H1 (cell line): ENCODE measurements around the gene UBASH3A. TPM values are rescaled to one million over a fixed set of nuclear protein-coding genes. Genes with fewer than 3 reads are reported as not detected.

ENCODE experiments used
- CTCF ChIA-PET: fragments of 300-600 bp; sonication (Branson Sonifier 250); formaldehyde crosslinking; loops from one replicate; lab custom pipeline; 2021; ENCODE audit not compliant: partially characterized antibody; lab: Charles Lee
- POLR2A ChIA-PET: fragments of 300-600 bp; sonication (Branson Sonifier 250); formaldehyde crosslinking; loops from one replicate; lab custom pipeline; 2021; ENCODE audit warnings: inconsistent platforms; ENCODE audit not compliant: partially characterized antibody; lab: Charles Lee
- DNase-seq, 2 experiments: peaks; one replicate each; pipeline versions ENCODE4 v3.0.0 to v3.0.0-alpha.2; 2010 to 2022; ENCODE audit warnings: low spot score in 2 of 2, low read depth in 1 of 2, mixed read lengths in 1 of 2
- FAIRE-seq: peaks from 2 replicates; lab custom pipeline; 2011; peaks lifted over from hg19 to GRCh38; lab: Jason Lieb, UNC
- H2AFZ ChIP-seq: 2 replicates; pipeline ENCODE4 v1.8.1; 2012; ENCODE audit warnings: low read length, inconsistent platforms
- H2AK5ac ChIP-seq: 2 replicates; pipeline ENCODE4 v1.6.1; 2013; ENCODE audit warnings: low read depth, low read length
- H2BK120ac ChIP-seq: replicated peaks from 2 replicates; pipeline ENCODE3; 2013; ENCODE audit warnings: low read depth, low read length, inconsistent platforms
- H2BK12ac ChIP-seq: 2 replicates; pipeline ENCODE4 v1.6.1; 2013; ENCODE audit warnings: low read depth, low read length
- H2BK15ac ChIP-seq: 2 replicates; pipeline ENCODE4 v1.6.1; 2013; ENCODE audit warnings: low read length
- H2BK20ac ChIP-seq: 2 replicates; pipeline ENCODE4 v1.6.1; 2013; ENCODE audit warnings: low read length
- H2BK5ac ChIP-seq: 2 replicates; pipeline ENCODE4 v1.6.1; 2013; ENCODE audit warnings: low read depth, low read length
- H3K14ac ChIP-seq: 2 replicates; pipeline ENCODE4 v1.6.1; 2013; ENCODE audit warnings: inconsistent platforms; ENCODE audit not compliant: insufficient read length
- H3K18ac ChIP-seq: 2 replicates; pipeline ENCODE4 v1.6.1; 2013; ENCODE audit warnings: low read length; ENCODE audit errors: extremely low read depth
- H3K23ac ChIP-seq: 2 replicates; pipeline ENCODE4 v1.6.1; 2013; ENCODE audit warnings: inconsistent platforms; ENCODE audit not compliant: insufficient read length
- H3K23me2 ChIP-seq: 2 replicates; pipeline ENCODE4 v1.6.1; 2013; ENCODE audit warnings: low read depth, low read length
- H3K27ac ChIP-seq: 2 replicates; pipeline ENCODE4 v1.6.1; 2011; ENCODE audit warnings: low read depth, low read length, inconsistent platforms
- H3K27me3 ChIP-seq, 4 experiments: replicated peaks in 1 of 4; 1 replicate in 1 of 4; 2 replicates in 3 of 4; pipeline versions ENCODE4 v1.6.1 to v1.8.1; 2011 to 2013; ENCODE audit warnings: low read length in 3 of 4, mild to moderate bottlenecking in 3 of 4, inconsistent platforms in 2 of 4, mixed read lengths in 2 of 4, moderate library complexity in 1 of 4; ENCODE audit not compliant: control insufficient read depth in 3 of 4, insufficient read depth in 3 of 4; ENCODE audit errors: extremely low read depth in 1 of 4
- H3K36me3 ChIP-seq, 4 experiments: 2 replicates each; pipeline versions ENCODE4 v1.6.1 to v1.8.1; 2011 to 2013; ENCODE audit warnings: mild to moderate bottlenecking in 4 of 4, low read length in 3 of 4, moderate library complexity in 2 of 4, control low read depth in 1 of 4, inconsistent platforms in 1 of 4; ENCODE audit not compliant: insufficient read depth in 4 of 4, control insufficient read depth in 2 of 4
- H3K4ac ChIP-seq: replicated peaks from 2 replicates; pipeline ENCODE3; 2013; ENCODE audit warnings: low read length, low read depth, mixed read lengths, inconsistent platforms; ENCODE audit not compliant: insufficient read length
- H3K4me1 ChIP-seq, 4 experiments: replicated peaks in 1 of 4; 1 replicate in 1 of 4; 2 replicates in 3 of 4; pipeline versions ENCODE4 v1.6.1 to v1.8.1; 2011 to 2013; ENCODE audit warnings: low read length in 3 of 4, inconsistent platforms in 2 of 4, mixed read lengths in 1 of 4; ENCODE audit not compliant: insufficient read depth in 4 of 4, control insufficient read depth in 3 of 4
- H3K4me2 ChIP-seq, 2 experiments: 2 replicates each; pipeline versions ENCODE4 v1.6.1 to v1.8.1; 2011 to 2013; ENCODE audit warnings: low read depth in 2 of 2, low read length in 2 of 2, control low read depth in 1 of 2, inconsistent platforms in 1 of 2, mild to moderate bottlenecking in 1 of 2; ENCODE audit not compliant: insufficient read depth in 1 of 2
- H3K4me3 ChIP-seq, 4 experiments: fragments of 200-600, 300-600 bp in 1 of 4; sonication (generic), shearing (Covaris generic), sonication (Bioruptor Twin) in 1 of 4; 2 replicates each; pipeline versions ENCODE4 v1.5.1 to v1.8.1; 2011 to 2016; ENCODE audit warnings: low read length in 4 of 4, low read depth in 3 of 4, control low read depth in 2 of 4, inconsistent platforms in 2 of 4, mild to moderate bottlenecking in 2 of 4, mixed read lengths in 1 of 4, moderate library complexity in 1 of 4; ENCODE audit not compliant: insufficient read depth in 2 of 4; ENCODE audit errors: extremely low read depth in 1 of 4
- H3K56ac ChIP-seq: replicated peaks from 2 replicates; pipeline ENCODE3; 2013; ENCODE audit warnings: low read depth, mild to moderate bottlenecking, mixed read lengths, low read length, inconsistent platforms; ENCODE audit not compliant: insufficient read length
- H3K79me1 ChIP-seq: 2 replicates; pipeline ENCODE4 v1.6.1; 2013; ENCODE audit warnings: low read depth, low read length, control low read depth
- H3K79me2 ChIP-seq, 2 experiments: 2 replicates each; pipeline versions ENCODE4 v1.6.1 to v1.8.1; 2012 to 2013; ENCODE audit warnings: low read length in 2 of 2, mild to moderate bottlenecking in 2 of 2, inconsistent platforms in 1 of 2; ENCODE audit not compliant: insufficient read depth in 2 of 2, control insufficient read depth in 1 of 2
- H3K9ac ChIP-seq, 4 experiments: replicated peaks in 1 of 4; 1 replicate in 1 of 4; 2 replicates in 3 of 4; pipeline versions ENCODE4 v1.6.1 to v1.8.1; 2011 to 2013; ENCODE audit warnings: low read depth in 3 of 4, low read length in 3 of 4, control low read depth in 2 of 4, mild to moderate bottlenecking in 2 of 4, moderate library complexity in 2 of 4, inconsistent platforms in 1 of 4; ENCODE audit errors: extremely low read depth in 1 of 4
- H3K9me3 ChIP-seq, 2 experiments: 2 replicates each; pipeline versions ENCODE4 v1.6.1 to v1.8.1; 2012 to 2013; ENCODE audit warnings: mild to moderate bottlenecking in 2 of 2, moderate library complexity in 2 of 2, control low read depth in 1 of 2, inconsistent platforms in 1 of 2, low read depth in 1 of 2, low read length in 1 of 2, mixed read lengths in 1 of 2; ENCODE audit not compliant: insufficient read depth in 2 of 2
- H4K20me1 ChIP-seq, 2 experiments: replicated peaks in 1 of 2; 2 replicates each; pipeline versions ENCODE3 to v1.8.1; 2011 to 2013; ENCODE audit warnings: inconsistent platforms in 2 of 2, low read length in 2 of 2, mild to moderate bottlenecking in 1 of 2; ENCODE audit not compliant: insufficient read depth in 2 of 2, control insufficient read depth in 1 of 2
- H4K5ac ChIP-seq: 2 replicates; pipeline ENCODE4 v1.6.1; 2013; ENCODE audit warnings: low read length, low read depth, mixed read lengths, inconsistent platforms; ENCODE audit not compliant: insufficient read length
- H4K8ac ChIP-seq: 2 replicates; pipeline ENCODE4 v1.8.0; 2013; ENCODE audit warnings: mild to moderate bottlenecking, moderate library complexity, low read length, inconsistent platforms; ENCODE audit not compliant: insufficient read depth; ENCODE audit errors: extremely low read depth
- H4K91ac ChIP-seq: replicated peaks from 2 replicates; pipeline ENCODE3; 2013; ENCODE audit warnings: low read length, mixed read lengths, inconsistent platforms; ENCODE audit not compliant: insufficient read length
- GABPA ChIP-seq: IDR thresholded peaks from 2 replicates; pipeline ENCODE4 v1.6.1; 2011; ENCODE audit warnings: mild to moderate bottlenecking, low read length, moderate library complexity, borderline replicate concordance; ENCODE audit not compliant: insufficient read depth
- SIN3A ChIP-seq, 2 experiments: IDR thresholded peaks in 1 of 2; conservative IDR thresholded peaks in 1 of 2; 2 replicates each; pipeline ENCODE4 v1.6.1; 2011 to 2012; ENCODE audit warnings: low read length in 2 of 2, improper control_type of control experiment in 1 of 2, low read depth in 1 of 2, mild to moderate bottlenecking in 1 of 2
- WGBS, 2 experiments: shearing (Covaris generic) in 1 of 2; methylation state at CpG; one replicate each; pipeline versions ENCODE4 v1.1.6 to v1.1.7; 2013 to 2015; ENCODE audit warnings: low lambda C conversion rate in 2 of 2, mixed read lengths in 2 of 2, inconsistent platforms in 1 of 2, low coverage in 1 of 2, missing lambda C conversion rate in 1 of 2; ENCODE audit not compliant: insufficient replicate concordance in 2 of 2, insufficient coverage in 1 of 2, insufficient read length in 1 of 2; ENCODE audit errors: extremely low coverage in 1 of 2, missing lambda C conversion rate in 1 of 2; 5-methylcytosine and 5-hydroxymethylcytosine counted together
- polyA plus RNA-seq, 7 experiments: library from polyadenylated mRNA; depleted of rRNA in 3 of 7; stranded (reverse) in 5 of 7; unstranded in 2 of 7; fragments of >200 nt in 5 of 7; fragments of 200-250 nt in 2 of 7; gene quantifications; 1 replicate in 5 of 7; 2 replicates in 1 of 7; 4 replicates in 1 of 7; pipeline versions ENCODE4 v1.2.1 to v1.2.3, GENCODE V29; 2011 to 2013; ENCODE audit warnings: missing spikeins in 2 of 7, mixed read lengths in 2 of 7
- total RNA-seq: library from RNA; stranded (reverse); fragmentation: NEBNext Ultra II Directional; extraction: Animal tissue kit (Norgen Biotek cat#: 25700); gene quantifications from 2 replicates; pipeline ENCODE4 v1.2.1, GENCODE V29; 2021

The UBASH3A gene
- total and polyA plus RNA-seq, 2 of the 8 experiments (the other 6 are each of a cell fraction or from before 2014, with no cell fraction given), result not detected

DNA sequence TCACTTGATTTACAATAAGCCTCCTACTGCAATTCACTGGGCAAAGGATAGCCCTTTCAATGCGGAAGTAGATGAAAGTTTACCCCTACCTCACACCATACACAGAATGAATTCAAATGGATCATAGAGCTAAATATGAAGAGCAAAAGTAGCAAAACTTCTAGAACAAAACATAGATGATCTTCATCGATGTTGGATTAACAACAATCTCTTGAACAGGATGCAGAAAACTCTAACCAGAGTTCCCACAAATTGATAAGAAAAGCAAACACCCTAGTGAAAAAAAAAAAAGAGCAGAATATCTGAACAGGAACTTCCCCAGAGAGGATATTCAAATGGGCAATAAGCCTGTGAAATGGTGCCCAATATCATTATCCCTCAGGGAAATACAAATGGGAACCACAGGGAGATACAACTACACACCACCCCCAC is 1.9 kb upstream of the UBASH3A start:
- no peak overlapping the region for H3K9ac ChIP-seq
- no peak for DNase-seq
- H3K56ac ChIP-seq, result no peak overlapping the region
- no peak overlapping the region for H2BK12ac ChIP-seq
- CTCF ChIA-PET, result interaction anchor here (0.8 to 1.1 kb wide), 3 partner anchors 8 to 48 kb away, joined by 3 read pairs; no protein-coding TSS in a partner anchor
- H3K14ac ChIP-seq, result no peak overlapping the region
- no peak overlapping the region for H4K5ac ChIP-seq
- H3K27me3 ChIP-seq, result no peaks in the 10 kb centered on the region
- no peaks in the 10 kb centered on the region for H3K79me2 ChIP-seq
- H3K23me2 ChIP-seq, result no peaks in the 10 kb centered on the region
- no peak overlapping the region for H2AK5ac ChIP-seq
- H2BK15ac ChIP-seq, result no peak overlapping the region
- H2BK120ac ChIP-seq, result no peak overlapping the region
- POLR2A ChIA-PET, result no interaction called here
- H3K4me3 ChIP-seq, result no peak overlapping the region
- no peak overlapping the region for H2AFZ ChIP-seq
- no peak overlapping the region for H3K27ac ChIP-seq
- H4K20me1 ChIP-seq, result no peaks in the 10 kb centered on the region
- no peak overlapping the region for H3K23ac ChIP-seq
- TF ChIP-seq GABPA, result no peak
- no peak for TF ChIP-seq SIN3A (conservative IDR thresholded peaks at IDR 0.05 in 1 of 2, IDR thresholded peaks at IDR 0.05 in 1 of 2; ENCODE audit: low read depth in 1 of 2, low read length in 2 of 2)
- no peak for FAIRE-seq
- H3K4me1 ChIP-seq, result peaks cover 0 to 4% (median 0%) of the 10 kb centered on the region in 4 experiments; a peak in 1 of 7 replicates
- H3K9me3 ChIP-seq, result peaks cover 3 to 7% of the 10 kb centered on the region in 2 experiments; a peak in 2 of 4 replicates
- no peaks in the 10 kb centered on the region for H3K79me1 ChIP-seq
- no peak overlapping the region for H3K18ac ChIP-seq
- no peak overlapping the region for H3K4me2 ChIP-seq
- no peaks in the 10 kb centered on the region for H3K36me3 ChIP-seq
- no peak overlapping the region for H3K4ac ChIP-seq
- H2BK5ac ChIP-seq, result no peak overlapping the region
- 87% methylated on average over 2 of the region's 2 CpGs; no CpG with 5 or more reads in 1 of the 2 experiments for WGBS, 2 experiments
- H4K8ac ChIP-seq, result no peak overlapping the region
- no peak overlapping the region for H4K91ac ChIP-seq
- no peak overlapping the region for H2BK20ac ChIP-seq
